Measurements from ENCODE around the gene MBTPS1. TPM values are rescaled to one million over a fixed set of nuclear protein-coding genes. Genes with fewer than 3 reads are reported as not detected.

Gene MBTPS1
- total RNA-seq, 1 experiment from 2014 or later = 39.2 TPM

- H3K9me3 ChIP-seq (replicated peaks) = no peaks in the 10 kb centered on the region
- no peaks in the 10 kb centered on the region for H3K4me1 ChIP-seq
- DNase-seq = no peak
- H3K36me3 ChIP-seq = peaks cover 9% of the 10 kb centered on the region; the same call in 1 of the 2 replicates
- no peak overlapping the region for H3K27ac ChIP-seq
- no peak overlapping the region for H3K4me3 ChIP-seq
- H3K27me3 ChIP-seq = no peaks in the 10 kb centered on the region
These were observed 33.7 kb downstream of the MBTPS1 start for GRCh38 chr16:84082835-84083569.

DNA sequence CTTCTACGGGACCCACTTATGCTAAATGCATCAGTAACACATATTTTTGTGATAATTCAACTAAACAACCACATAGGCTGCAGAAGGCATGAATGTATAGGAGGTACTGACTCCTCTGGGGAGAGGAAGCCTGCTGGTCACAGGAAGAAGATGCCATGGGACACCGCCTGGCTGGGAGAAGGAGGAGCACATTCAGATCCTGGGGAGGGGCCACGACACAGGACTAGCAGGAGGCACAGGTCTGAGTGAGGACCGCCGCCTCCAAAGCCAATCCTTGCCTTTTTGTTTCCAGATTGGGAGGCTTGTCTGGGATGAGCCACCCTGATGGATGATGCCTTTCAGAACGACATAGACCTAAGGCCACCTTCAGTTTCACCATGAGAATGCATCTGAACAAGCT lies 34.6 kb downstream of the MBTPS1 start:
- Histone ChIP-seq H3K4me1 (no peaks in the 10 kb centered on the region), H3K4me3 (no peak overlapping the region), H3K36me3 (peaks cover 9% of the 10 kb centered on the region; the same call in 1 of the 2 replicates)

DNA sequence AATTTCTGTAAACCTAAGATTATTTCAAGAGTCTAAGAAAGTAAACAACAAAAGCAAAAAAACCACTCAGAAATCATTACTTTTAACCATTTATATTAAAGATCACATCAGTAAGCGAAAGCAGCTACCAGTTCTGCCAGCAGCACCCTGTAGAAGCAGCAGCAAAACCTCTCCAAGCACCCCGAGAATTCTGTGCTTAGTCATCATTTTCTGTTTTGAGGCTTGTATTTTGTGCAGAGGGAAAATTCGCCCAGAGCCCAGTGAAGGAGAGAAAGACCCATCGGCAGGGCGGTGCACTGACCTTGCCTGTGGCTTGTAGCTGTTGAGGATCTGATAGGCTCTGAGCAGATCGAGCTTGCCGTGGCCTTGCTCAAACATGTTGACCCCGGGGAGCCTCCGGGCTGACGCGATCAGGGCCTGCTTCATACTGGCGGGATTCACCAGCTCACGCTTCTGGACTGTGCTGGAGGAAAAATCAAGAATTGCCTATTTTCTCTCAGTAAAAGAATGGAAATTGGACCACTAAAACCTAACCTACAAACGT lies 35.2 kb downstream of the MBTPS1 start:
- no peak overlapping the region for H3K27ac ChIP-seq
- no peak overlapping the region for H3K4me3 ChIP-seq
- no peaks in the 10 kb centered on the region for H3K27me3 ChIP-seq
- H3K4me1 ChIP-seq = no peaks in the 10 kb centered on the region
- DNase-seq = no peak
- peaks cover 9% of the 10 kb centered on the region; the same call in 1 of the 2 replicates for H3K36me3 ChIP-seq
- no peaks in the 10 kb centered on the region for H3K9me3 ChIP-seq (replicated peaks)

More for the DNA sequence above, 34.6 kb downstream of the MBTPS1 start:
- DNase-seq = no peak
- Histone ChIP-seq H3K27ac (no peak overlapping the region), H3K27me3 (no peaks in the 10 kb centered on the region), H3K9me3 (replicated peaks) (no peaks in the 10 kb centered on the region)

DNA sequence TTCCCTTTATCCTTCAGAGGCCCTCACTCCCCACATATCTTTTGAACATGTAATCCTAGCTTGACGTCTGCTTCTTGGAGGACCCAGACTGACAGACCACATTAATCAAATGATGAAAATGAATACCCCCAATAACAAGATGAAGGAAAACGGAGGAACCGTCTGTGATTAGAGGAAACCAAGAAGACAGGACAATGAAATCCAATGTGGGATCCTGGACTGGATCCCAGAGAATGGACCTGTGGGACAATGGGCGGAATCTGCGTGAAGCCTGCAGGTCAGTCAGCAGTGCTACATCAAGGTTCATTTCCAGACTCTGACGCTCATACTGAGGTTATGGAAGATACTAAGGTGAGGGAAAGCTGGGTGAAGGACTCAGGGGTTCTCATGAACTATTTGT lies 35.9 kb downstream of the MBTPS1 start:
- no peaks in the 10 kb centered on the region for H3K9me3 ChIP-seq (replicated peaks)
- H3K27me3 ChIP-seq = no peaks in the 10 kb centered on the region
- H3K4me1 ChIP-seq = no peaks in the 10 kb centered on the region
- H3K27ac ChIP-seq = no peak overlapping the region
- DNase-seq = no peak
- H3K4me3 ChIP-seq = no peak overlapping the region
- H3K36me3 ChIP-seq = peaks cover 9% of the 10 kb centered on the region; the same call in 1 of the 2 replicates

GRCh38 chr16:84080378-84080777 lies 36.4 kb downstream of the MBTPS1 start:
- no peak overlapping the region for H3K27ac ChIP-seq
- no peaks in the 10 kb centered on the region for H3K9me3 ChIP-seq (replicated peaks)
- no peaks in the 10 kb centered on the region for H3K27me3 ChIP-seq
- H3K36me3 ChIP-seq = peaks cover 9% of the 10 kb centered on the region; the same call in 1 of the 2 replicates
- no peak overlapping the region for H3K4me3 ChIP-seq
- H3K4me1 ChIP-seq = no peaks in the 10 kb centered on the region
- no peak for DNase-seq

DNA sequence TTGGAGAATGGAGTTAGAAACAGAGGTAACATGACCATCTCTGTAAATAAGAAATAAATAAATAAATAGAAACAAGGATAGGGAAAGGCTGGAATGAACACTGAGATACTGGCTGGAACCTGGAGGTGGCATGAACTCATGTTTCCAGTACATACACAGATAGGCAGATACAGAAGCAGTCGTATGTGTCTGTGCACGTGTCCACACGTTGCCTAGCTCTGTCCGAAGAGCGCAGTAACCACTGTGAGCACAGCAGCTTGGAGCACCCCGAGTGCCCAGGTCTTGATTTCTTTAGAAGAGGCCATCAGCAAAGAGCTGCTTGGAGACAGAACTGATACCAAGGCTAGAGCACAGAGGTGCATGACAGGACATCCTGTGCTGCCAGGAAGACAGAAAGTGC lies 37.1 kb downstream of the MBTPS1 start:
- H3K36me3 ChIP-seq = peaks cover 9% of the 10 kb centered on the region; the same call in 1 of the 2 replicates
- H3K27me3 ChIP-seq = no peaks in the 10 kb centered on the region
- no peak overlapping the region for H3K27ac ChIP-seq
- H3K4me3 ChIP-seq = no peak overlapping the region
- H3K9me3 ChIP-seq (replicated peaks) = no peaks in the 10 kb centered on the region
- DNase-seq = no peak
- H3K4me1 ChIP-seq = no peaks in the 10 kb centered on the region

DNA sequence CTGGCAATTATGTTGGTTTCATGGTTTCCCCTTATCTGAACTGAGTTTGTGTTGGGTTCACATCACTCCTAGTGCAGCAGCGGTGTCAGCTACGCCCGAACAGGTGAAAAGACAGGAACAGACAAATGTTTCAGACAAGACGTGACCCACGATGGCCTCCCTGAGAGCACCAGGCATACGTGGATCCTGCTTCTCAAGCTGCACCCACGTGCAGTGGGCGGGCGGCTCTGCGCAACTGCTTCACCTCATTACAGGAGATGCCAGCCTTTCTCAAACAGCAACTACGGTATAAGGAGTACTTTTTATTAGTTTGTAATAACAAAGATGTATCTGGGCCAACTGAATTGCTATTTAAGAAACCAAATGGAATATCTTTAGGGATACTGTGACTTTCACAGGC lies 41.4 kb downstream of the MBTPS1 start:
- Histone ChIP-seq H3K9me3 (replicated peaks) (no peaks in the 10 kb centered on the region), H3K36me3 (peaks cover 3% of the 10 kb centered on the region; the same call in 1 of the 2 replicates), H3K27ac (no peak overlapping the region), H3K27me3 (no peaks in the 10 kb centered on the region), H3K4me1 (no peaks in the 10 kb centered on the region), H3K4me3 (no peak overlapping the region)
- DNase-seq = no peak

GRCh38 chr16:84074721-84075120 lies 42.0 kb downstream of the MBTPS1 start:
- no peaks in the 10 kb centered on the region for H3K9me3 ChIP-seq (replicated peaks)
- H3K4me3 ChIP-seq = no peak overlapping the region
- DNase-seq = no peak
- no peaks in the 10 kb centered on the region for H3K27me3 ChIP-seq
- H3K27ac ChIP-seq = no peak overlapping the region
- peaks cover 3% of the 10 kb centered on the region for H3K36me3 ChIP-seq
- H3K4me1 ChIP-seq = no peaks in the 10 kb centered on the region

DNA sequence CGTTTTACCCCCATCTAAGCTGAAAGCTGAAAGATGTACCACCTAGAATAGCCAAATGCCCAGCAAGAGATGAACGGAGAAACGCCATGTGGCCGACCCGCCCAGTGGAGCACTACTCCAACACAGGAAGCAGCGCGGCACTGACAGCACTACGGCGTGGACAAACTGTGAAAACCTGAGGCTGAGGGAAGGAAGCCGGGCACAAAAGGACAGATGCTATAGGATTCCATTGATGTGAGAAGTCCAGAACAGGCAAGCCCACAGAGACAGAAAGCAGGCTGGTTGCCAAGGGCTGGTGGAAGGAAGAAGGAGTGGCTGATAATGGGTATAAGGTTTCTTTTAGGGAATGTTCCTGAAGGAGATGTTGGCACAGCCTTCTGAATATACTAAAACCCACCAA lies 44.7 kb downstream of the MBTPS1 start:
- Histone ChIP-seq H3K9me3 (replicated peaks) (no peaks in the 10 kb centered on the region), H3K4me3 (no peak overlapping the region), H3K27me3 (no peaks in the 10 kb centered on the region), H3K4me1 (no peaks in the 10 kb centered on the region), H3K27ac (no peak overlapping the region), H3K36me3 (peaks cover 7% of the 10 kb centered on the region)
- no peak for DNase-seq

DNA sequence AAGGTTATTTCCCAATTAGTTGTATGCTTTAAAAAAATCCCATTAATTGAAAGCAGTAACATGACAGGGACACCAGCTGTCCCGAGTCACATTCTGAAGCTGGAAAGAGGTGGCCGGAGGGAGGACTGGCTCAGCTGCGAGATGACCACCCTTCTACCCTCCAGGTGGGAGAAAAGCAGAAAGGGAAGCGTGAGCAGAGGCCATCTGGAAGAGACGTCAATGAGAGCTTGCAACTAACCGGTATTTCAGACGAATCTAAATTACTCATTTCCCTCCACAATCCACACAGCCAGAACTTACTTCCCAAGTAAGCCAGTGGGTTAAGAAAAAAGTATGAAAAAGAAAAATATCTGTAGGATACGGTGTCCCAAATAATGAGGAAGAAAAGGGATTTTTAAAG lies 45.6 kb downstream of the MBTPS1 start:
- no peak overlapping the region for H3K4me3 ChIP-seq
- peaks cover 7% of the 10 kb centered on the region for H3K36me3 ChIP-seq

GRCh38 chr16:84069540-84069939 lies 47.2 kb downstream of the MBTPS1 start:
- Histone ChIP-seq H3K36me3 (peaks cover 7% of the 10 kb centered on the region), H3K4me3 (no peak overlapping the region), H3K27ac (no peak overlapping the region), H3K9me3 (replicated peaks) (no peaks in the 10 kb centered on the region), H3K27me3 (no peaks in the 10 kb centered on the region), H3K4me1 (no peaks in the 10 kb centered on the region)
- DNase-seq = no peak

More for the DNA sequence above, 45.6 kb downstream of the MBTPS1 start:
- no peak for DNase-seq
- Histone ChIP-seq H3K27me3 (no peaks in the 10 kb centered on the region), H3K4me1 (no peaks in the 10 kb centered on the region), H3K9me3 (replicated peaks) (no peaks in the 10 kb centered on the region), H3K27ac (no peak overlapping the region)

- no peaks in the 10 kb centered on the region for H3K27me3 ChIP-seq
- H3K27ac ChIP-seq = no peak overlapping the region
These were observed 47.8 kb downstream of the MBTPS1 start for GRCh38 chr16:84068783-84069462.

DNA sequence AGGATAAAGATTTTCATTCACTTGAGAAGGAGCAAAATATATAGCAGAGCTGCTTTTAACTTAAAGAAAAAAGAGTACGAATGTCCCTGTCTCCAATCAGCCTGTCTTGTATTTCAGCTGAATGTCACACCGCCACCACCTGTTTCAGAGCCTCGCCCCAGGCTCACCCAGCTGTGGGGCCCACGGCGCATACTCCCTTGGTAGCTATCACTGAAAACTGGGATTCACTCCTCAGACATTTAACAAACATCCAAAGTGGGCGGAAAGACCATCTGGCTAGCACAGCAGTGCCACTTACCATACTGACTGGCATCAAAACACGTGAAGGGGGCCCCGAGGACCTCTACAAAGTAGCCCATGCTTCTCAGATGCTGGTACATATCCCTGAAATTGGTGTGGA lies 48.7 kb downstream of the MBTPS1 start:
- Histone ChIP-seq H3K27me3 (no peaks in the 10 kb centered on the region), H3K9me3 (replicated peaks) (no peaks in the 10 kb centered on the region), H3K4me3 (no peak overlapping the region), H3K36me3 (peaks cover 7% of the 10 kb centered on the region), H3K4me1 (no peaks in the 10 kb centered on the region), H3K27ac (no peak overlapping the region)
- DNase-seq = no peak

More at GRCh38 chr16:84068783-84069462, 47.8 kb downstream of the MBTPS1 start:
- no peaks in the 10 kb centered on the region for H3K9me3 ChIP-seq (replicated peaks)
- H3K4me3 ChIP-seq = no peak overlapping the region
- H3K4me1 ChIP-seq = no peaks in the 10 kb centered on the region
- H3K36me3 ChIP-seq = peaks cover 7% of the 10 kb centered on the region
- no peak for DNase-seq

GRCh38 chr16:84067640-84068039 lies 49.1 kb downstream of the MBTPS1 start:
- H3K36me3 ChIP-seq = peaks cover 7% of the 10 kb centered on the region
- no peaks in the 10 kb centered on the region for H3K4me1 ChIP-seq
- H3K4me3 ChIP-seq = no peak overlapping the region
- H3K27me3 ChIP-seq = no peaks in the 10 kb centered on the region
- DNase-seq = no peak
- H3K9me3 ChIP-seq (replicated peaks) = no peaks in the 10 kb centered on the region
- no peak overlapping the region for H3K27ac ChIP-seq

GRCh38 chr16:84065536-84066132 lies 51.1 kb downstream of the MBTPS1 start:
- Histone ChIP-seq H3K4me1 (no peaks in the 10 kb centered on the region), H3K9me3 (replicated peaks) (no peaks in the 10 kb centered on the region), H3K4me3 (no peak overlapping the region), H3K36me3 (peaks cover 7% of the 10 kb centered on the region; the same call in 1 of the 2 replicates), H3K27ac (no peak overlapping the region), H3K27me3 (no peaks in the 10 kb centered on the region)
- peak; percentile 31 to 69 for DNase-seq
